ENCODE data around the gene MRPL55.
A peak's percentile ranks its signal among the peaks of the same experiment; 100 is the strongest.
"Not testable (repeated sequence)": the region's sequence is repeated elsewhere in the genome, so short reads cannot be mapped to it uniquely, and the experiment has no call there.

MRPL55 gene

DNA sequence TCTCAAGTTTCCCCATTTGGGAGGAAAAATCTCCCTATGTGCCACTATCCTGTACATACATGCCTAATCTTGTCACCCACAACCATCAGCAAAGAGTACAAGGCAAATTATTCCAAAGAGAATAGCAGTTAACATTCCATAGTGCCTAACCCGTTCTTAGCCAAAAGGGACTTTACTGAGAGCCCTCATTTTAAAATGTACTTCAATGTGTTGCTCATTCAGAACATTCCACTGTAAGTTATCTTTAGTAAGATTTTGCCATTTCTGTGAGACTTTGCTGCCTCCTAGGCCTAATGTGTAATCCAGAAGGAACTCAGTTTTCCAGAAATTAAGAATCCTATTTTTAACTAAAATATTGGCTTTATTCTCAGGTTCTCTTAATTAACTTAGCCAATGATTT is 11.3 kb upstream of the MRPL55 start:
- DNase-seq: no peak

GRCh38 chr1:228118040-228118439 is 8.9 kb upstream of the MRPL55 start:
- DNase-seq: no peak

DNA sequence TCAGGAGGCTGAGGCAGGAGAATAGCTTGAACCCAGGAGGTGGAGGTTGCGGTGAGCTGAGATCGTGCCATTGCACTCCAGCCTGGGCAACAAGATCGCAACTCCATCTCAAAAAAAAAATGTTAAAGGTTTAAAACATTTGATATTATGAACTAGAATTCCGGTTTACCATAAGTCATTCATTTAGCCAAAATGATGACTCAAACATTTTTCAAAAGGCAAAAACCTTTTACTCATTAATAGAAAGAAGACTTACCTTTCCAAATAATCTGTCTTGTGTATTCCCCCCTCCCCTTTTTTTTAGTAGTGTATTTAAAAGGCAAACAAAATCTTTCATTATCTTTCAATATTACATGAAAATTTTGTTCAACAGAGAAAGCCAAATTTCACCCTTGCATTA is 8.2 kb upstream of the MRPL55 start:
- DNase-seq: no peak

DNA sequence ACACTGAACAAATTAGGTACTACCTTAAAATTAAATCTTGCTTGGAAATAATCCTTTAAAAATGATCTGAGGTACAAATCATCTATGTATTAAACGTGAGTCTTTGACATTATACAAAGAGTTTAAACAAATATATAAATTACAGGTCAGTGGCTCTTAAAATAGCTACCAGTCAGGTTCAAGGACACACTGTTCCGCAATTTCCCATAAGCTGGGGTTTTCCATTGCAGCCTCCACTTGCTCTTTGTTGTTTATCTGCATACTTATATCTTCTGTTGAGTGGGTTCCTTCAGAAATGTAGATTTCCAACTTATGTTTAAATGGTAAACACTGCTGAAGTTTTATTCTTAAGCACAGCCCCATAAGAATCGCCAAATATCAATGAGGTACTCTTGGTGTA is 5.7 kb upstream of the MRPL55 start:
- DNase-seq: no peak

- no peak for DNase-seq
Observed at GRCh38 chr1:228112617-228113016, 3.5 kb upstream of the MRPL55 start.

GRCh38 chr1:228112167-228112566 is 3.1 kb upstream of the MRPL55 start:
- no peak for DNase-seq

- not testable (repeated sequence) for DNase-seq
Observed at GRCh38 chr1:228111315-228111714, 2.2 kb upstream of the MRPL55 start.

DNA sequence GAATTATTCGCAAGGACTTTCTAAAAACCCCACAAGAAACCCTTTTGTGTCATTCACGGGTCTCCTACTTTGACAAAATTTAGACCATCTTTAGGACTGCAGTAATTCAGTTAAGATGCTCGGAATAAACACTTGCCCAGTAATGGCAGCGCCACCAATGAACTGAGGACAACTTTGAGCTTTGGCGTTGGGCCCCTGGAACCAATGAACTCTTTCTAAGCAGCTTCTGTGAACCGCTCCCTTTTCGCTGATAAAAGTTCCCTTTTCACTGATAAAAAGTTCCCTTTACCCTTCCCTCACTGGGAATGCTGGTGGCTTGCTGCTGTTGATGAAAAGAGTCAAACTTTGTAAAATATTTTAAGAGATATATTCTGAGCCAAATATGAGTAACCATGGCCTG is 1.5 kb upstream of the MRPL55 start:
- DNase-seq: no peak

DNA sequence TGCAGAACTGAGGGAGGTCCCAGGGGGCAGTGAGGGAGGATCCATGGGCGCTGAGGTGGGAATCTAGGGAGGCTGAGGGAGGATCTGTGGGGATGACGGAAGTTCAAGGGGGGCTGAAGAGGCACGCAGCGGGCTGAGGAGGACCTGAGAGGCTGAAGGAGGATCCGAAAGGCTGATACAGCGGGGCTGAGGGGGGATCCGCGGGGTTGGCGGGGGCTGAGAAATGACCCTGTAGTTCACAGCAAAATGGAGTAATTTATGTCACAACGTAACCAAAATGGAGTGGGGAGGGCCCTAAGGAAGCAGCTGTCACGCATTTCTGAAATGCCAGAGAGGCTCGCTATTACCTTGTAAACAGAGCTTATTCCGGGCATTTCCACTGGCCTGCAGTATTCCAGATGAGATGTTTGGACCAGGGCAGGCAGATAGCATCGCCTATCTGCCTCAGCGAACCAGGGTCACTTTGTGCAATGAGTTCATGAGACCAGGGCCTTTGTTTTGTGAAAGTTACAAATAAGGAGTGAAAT is 926 bp upstream of the MRPL55 start:
- DNase-seq: no peak

DNA sequence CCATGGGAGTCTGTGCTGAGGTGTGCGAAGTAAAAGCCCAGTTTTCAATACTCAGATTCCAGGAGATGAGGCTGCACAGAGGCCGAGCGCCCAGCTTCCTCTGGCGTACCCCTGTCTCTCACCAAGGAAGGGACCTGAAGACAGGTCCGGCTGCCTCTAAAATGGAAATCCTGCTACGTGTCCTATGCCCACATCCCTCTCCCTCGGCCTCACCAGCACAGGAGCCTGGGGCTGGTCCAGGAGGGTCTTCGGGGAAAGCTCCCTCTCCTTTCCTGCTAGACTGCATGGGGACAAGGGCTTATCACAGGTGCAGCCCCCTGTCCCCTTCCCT is 392 bp downstream of the MRPL55 start:
- DNase-seq: no peak

DNA sequence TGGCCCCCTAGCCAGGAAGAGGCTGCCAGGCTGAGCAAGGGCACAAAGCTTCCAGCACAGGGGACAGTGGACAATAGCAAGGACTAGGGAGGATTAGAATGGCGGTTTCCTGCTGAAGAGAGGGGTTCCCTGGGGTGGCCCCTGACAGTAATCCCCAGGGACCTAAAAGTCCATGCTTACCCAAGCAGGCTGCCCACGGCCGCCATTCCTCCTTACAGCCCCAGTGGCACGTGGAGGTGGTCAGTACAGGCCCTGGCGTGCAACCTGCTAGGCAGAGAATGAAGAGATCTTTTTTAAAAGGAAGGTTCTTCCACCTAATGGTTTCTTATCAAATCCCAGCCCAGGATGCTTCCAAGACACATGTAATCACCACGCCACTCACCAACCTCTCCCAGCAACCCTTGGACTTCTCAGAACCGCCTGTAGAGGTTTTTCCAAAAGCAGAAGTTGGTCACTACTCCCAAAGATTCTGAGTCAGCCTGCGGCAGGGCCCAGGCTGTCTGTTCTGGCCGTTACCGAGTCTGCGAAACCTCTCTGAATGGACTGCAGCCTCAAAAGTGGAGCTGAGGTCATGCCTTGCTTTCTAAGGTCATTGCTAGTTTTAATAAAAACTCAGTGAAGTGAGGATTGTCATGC is 926 bp downstream of the MRPL55 start:
- no peak for DNase-seq

GRCh38 chr1:228107636-228108035 is 1.5 kb downstream of the MRPL55 start:
- DNase-seq: no peak

DNA sequence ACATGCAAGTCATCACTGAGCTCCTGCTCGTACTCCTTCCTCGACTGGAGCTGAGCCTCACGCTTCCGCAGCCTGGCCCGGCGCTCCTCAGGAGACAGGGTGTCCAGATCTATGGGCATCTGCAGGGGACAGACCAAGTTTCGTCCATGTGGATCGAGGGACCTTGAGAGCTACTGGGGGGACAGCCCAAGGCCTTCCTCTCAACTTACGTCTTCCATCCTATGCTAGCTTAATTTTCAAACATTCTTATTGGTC is 2.4 kb downstream of the MRPL55 start:
- DNase-seq: no peak

DNA sequence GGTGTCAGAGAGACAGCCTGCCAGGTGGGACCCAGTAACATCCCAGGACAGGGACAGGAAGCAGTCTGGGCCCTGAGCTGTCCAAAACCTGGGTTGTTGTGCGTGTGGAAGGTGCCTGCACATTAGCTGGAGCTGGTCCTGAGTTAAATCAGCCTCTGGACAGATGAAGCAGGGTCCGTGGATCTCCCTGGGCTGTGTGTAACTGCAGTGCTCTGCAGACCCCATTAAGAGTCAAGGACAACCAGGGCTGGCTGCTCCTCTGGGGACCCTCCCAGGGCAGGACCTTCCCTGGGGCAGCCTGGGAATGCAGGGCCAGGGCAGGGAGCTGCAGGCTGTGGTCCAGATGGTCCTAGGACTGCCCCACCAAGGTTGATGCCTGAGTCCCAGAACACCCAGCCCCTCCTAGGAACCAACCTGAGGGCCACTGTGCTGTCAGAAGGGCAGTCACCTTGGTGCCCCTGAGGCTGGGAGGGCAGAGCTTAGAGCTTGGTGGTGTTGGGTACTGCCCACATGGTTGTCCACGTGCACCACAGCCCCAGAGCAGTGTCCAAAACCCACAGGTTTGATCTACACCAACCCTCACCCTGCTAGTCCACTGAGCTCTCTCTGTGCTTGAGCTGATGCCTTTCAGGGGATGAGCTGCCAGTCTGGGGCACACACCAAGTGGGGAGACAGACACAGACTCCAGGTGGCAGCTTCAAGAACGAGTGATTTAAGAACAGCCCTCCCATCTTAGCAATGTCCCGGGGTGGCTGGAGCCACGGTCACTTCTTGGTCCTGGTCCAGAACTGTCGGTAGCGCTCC is 2.9 kb downstream of the MRPL55 start:
- no peak for DNase-seq

DNA sequence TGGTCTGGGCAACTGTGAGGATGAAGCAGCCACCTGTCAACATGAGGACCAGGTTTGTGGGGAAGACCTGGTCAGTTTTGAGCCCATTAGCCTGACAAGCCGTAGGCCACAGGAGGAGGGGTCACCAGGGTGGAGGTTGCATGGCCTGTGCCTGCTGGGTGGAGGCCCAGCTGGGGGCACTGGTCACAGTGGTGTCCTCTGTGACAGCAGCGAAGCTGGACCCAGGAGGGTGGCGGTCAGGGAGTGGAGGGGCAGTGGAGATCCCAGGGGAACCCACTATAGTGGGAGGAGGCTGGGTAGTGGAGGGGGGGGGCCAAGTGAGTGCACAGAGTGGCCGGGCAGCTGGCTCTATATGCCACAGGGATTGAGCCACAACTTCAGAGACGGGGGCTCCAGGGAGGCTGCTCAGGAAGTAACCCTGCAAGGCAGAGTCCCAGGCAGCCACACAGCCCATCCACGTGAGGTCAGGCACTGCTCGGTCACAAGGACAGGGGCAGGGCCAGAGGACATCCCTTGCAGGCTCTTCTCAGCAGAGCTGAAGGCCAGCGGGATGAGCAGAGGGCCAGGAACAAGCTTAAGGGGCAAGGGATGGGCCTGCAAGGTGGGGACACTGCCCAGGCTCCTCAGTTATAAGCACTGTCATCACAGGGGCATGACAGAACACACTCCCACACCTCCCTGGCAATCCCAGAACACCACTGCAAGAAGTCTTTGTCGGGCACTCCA is 3.7 kb downstream of the MRPL55 start:
- DNase-seq: no peak

DNA sequence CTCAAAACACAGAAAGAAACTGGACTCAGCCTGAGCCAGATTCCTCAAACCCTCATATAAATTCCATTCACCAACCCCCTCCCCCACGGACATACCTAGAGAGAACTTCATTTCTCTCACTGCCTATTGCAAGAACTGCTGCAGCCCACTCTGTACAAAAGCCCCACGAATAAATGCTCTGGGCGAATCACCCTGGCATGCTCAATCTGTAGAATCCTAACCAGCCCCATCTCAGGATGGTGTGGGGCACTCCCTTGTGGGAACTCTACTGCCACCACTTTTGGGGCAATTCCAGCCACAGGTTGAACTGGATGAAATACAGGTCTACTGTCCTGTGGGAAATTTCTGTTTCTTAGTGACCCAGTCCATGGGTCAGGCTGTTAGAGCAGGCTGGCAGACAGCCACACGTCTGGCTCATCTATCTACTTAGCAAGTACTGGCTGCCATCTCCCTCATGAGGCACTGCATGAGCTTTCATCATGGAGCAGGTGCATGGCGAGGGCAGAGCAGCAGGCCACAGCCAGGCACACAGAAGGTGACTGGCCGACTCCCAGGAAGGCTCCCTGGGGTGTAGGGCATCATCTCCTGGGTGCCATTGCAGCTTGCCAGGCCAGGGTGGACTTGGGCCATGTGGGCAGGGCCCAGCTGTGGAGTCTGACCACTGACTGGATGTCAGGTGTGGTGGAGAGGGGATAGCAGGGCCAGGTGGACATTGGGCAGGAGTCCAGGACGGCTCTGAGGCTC is 4.4 kb downstream of the MRPL55 start:
- no peak for DNase-seq

DNA sequence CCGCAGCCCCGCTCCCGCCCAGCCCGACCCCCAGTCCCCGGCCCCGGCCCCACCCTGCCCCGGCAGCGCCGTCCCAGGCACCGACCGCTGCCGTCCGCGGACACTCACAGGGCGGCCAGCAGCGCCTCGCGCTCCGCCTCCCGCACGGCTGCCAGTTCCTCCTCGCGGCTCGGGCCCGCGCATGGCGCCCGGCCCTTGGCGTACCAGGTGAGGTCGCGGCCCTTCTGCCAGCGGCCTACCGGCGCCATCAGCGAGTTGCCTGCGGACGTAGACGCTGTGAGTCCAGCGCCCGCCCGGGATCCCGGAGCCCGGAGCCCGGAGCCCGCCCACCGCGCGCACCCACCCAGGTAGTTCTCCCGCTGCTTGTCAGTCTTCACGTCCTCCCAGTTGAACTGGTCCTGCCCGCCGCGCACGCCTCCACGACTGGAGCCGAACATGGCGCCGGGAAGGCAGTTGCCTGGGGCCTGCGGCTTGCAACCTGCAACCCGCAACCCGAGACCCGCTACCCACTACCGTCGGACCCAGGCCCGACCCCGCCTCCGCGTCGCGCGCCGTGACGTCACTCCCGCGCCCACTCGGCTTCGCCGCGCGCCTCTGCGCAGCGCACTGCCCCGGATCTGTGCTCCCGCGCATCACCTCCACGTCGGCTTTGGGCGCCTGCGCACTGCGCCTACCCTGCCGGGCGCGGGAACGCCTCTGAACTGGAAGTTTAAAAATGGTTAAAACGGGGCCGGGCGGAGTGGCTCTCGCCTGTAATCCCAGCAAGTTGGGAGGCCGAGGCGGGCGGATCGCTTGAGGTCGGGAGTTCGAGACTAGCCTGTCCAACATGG is 6.1 kb downstream of the MRPL55 start, which contains the start of gene C1orf35:
Gene C1orf35, minus strand, starts transcription at position 535 of the 830 bp plus-strand sequence. Its CDS starts 98 bp downstream, at position 437.
- DNase-seq: peak; percentile 14

GRCh38 chr1:228101994-228102790 is 6.9 kb downstream of the MRPL55 start:
- DNase-seq: no peak

DNA sequence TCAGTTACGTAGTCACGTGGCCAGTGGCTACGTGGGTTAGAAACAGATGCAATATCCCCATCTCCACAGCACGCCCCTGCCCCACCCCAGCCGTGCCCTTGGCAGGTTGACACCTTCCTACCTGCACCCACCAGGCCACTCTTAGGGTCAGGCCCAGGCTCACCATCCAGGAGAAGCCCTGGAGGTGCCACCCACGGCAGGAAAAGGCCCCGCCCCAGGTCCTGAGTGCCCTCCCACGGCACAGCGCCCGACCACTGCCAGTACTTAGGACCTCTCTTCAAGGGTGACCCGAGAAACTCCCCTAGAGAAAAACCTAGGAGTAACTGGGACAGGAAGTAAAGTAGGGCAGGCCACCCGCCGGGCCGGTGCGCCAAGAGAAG is 7.5 kb downstream of the MRPL55 start:
- DNase-seq: no peak

DNA sequence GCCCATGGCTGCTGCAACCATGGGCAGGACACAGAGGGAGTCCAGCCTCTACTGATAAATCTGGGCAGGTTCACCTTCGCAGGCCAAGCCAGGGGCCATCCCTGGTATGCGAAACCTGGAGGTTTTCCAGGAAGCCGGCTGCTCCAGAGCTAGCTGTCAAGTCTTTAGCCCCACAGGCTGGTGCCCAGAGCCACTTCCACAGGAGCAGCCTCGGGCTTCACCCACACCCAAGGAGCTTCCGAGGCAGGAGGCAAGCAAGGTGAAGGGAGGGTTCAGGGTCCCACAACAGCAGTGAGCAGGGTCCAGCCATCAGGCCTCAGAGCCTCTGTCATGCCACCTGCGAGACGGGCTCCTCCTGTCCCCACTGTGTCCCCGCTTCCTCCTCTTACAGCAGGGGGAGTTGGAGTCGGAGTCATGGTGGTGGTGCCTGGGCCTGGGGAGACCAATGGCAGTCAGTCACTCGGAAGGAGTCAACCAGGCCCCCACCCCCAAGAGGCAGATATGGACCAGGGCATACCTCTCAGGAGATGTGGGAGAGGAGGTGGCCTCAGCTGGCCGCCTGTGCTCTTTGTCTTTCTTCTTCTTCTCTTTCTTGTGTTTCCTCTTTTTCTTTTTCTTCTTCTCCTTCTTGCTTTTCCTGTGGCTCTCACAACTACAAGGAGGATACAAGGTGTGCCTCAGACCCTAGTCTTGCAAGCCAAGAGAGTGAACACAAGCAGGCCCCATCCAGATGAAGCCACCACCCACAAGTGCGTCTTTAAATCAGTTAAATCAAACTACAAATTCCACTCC is 8.1 kb downstream of the MRPL55 start:
- DNase-seq: no peak

- DNase-seq: no peak
Observed at GRCh38 chr1:228099331-228099732, 9.8 kb downstream of the MRPL55 start.
